HG03558 (cell line): Measurements from ENCODE around the gene DDIT4.
"Not testable (repeated sequence)": the region's sequence is repeated elsewhere in the genome, so short reads cannot be mapped to it uniquely, and the experiment has no call there.

Experiments used
- ATAC-seq: cut with Tn5 transposase; IDR thresholded peaks from one replicate; pipeline ENCODE4 v1.9.1; 2021; ENCODE audit warnings: moderate number of reproducible peaks; ENCODE audit not compliant: unreplicated experiment; ENCODE audit errors: extremely low read depth

DDIT4 gene

DNA sequence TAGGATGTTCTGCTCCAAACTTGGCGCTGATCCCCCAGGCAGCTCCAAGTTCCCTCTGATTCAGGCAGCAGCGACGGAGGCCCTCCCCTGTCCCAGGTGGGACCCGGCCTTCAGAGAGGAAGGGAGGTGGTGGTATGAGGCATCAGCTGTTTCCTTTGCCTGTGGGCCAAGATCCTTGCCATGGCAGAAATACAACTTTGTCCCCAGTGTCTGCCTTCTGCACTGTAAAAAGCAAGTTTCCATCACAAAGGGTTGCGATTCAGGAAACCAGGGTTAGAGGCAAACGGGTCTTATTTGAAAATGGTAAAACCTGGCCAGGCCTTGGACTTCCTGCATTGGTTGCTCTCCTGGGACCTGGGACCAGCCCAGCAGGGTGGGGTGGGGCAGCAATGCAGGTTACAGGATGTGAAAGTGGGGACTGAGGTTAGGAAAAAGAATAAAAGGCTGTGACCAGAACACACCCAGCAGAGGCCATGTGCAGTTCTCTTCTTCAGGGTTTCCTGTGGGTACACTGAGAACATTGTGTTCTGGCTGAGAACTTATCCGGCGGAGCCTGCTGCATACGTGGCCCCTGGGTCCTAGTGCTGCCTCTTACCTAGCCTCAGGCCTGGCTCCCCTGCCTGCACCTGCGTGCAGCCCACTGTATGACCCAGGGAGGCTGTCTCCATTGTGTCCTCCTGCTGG lies 25.1 kb upstream of the DDIT4 start:
- ATAC-seq = peak; percentile 58

DNA sequence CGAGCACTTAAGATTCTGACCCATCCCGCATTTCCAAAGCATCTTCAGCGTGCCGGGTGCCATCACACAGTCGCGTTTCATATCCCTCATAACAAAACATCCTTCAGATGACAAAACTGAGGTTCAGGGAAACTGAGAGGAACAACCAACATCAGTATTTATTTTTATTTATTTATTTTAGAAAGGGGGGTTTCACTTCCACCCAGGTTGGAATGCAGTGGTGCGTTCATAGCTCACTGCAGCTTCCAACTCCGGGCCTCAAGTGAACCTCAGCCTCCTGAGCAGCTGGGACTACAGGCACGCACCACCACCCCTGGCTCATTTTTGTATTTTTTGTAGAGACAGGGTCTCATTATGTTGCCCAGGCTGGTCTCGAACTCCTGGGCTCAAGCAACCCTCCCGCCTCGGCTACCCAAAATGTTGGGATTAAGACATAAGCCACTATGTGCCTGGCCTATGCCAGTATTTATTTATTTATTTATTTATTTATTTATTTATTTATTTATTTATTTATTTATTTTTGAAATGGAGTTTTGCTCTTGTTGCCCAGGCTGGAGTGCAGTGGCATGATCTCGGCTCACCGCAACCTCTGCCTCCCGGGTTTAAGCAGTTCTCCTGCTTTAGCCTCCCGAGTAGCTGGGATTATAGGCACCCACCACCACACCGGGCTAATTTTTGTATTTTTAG lies 24.4 kb upstream of the DDIT4 start:
- not testable (repeated sequence) for ATAC-seq

DNA sequence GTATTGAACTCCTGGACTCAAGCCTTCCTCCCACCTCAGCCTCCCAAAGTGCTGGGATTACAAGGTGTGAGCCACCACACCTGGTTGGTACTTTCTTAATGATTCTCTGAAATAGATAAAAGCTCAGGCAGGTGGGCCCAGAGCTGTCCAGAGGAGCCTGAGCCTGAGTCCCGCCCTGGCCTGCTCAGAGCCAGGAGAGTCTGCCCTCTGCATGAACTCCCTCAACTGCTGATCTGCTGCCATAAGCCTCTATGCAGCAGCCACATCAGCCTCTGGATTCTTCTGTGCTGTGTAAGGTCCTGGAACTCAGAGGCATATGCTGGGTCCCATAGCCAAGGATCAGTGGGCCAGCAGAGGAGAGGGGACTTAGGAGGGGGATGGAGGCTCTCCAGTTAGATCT lies 23.1 kb upstream of the DDIT4 start:
- ATAC-seq = no peak

DNA sequence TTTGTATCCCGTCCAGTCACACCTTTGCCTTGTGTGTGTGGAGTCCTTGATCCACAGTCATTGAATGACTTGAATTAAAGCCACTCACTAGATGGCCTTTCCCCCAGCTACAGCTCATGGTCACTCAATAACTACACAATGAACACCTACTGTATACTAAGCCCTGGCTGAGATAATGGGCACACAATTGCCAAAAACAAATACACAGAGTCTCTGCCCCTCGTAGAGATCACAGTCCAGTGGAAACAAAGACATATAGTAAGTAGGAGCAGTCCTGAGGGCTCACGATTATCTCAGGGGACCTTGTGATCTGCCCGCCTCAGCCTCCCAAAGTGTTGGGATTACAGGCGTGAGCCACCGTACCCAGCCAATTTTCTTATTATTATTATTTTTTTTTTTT lies 22.1 kb upstream of the DDIT4 start:
- ATAC-seq = no peak

DNA sequence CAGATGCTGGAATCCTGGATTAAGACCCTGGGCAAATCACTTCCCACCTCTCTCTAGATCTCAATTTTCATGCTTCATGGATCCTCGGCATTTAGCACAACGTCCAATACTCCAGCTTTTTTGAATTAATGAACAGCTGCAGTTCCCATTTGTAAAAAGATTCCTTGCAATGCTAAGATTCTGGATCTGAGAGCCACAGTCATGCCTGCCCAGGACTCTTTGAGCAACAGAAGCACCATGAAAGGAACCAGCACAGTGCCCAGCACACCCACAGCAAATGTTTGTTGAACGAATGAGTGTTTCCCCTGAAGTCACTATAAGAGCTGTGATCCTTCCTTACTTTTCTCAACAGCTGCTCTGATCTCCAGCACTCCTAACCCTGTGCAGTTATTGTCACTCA lies 20.8 kb upstream of the DDIT4 start:
- ATAC-seq = no peak

DNA sequence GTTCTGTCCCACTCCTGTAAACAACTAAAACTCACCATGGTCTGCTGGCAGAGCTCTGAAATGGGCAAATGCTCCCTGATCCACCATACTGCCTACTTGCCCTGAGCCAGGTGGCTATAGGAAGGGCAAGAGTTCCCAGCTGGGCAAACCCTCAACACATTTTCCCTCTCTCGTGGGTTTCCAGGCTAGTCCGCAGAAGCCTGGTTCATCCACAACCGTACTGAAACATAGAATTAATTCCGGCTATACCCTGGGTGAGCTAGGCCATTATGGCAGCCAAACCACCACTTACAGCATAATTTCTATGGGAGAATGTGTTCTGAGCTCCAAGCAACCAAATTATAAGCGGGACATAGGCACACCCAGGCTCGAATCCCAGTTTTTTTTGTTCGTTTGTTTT lies 20.1 kb upstream of the DDIT4 start:
- ATAC-seq = no peak

DNA sequence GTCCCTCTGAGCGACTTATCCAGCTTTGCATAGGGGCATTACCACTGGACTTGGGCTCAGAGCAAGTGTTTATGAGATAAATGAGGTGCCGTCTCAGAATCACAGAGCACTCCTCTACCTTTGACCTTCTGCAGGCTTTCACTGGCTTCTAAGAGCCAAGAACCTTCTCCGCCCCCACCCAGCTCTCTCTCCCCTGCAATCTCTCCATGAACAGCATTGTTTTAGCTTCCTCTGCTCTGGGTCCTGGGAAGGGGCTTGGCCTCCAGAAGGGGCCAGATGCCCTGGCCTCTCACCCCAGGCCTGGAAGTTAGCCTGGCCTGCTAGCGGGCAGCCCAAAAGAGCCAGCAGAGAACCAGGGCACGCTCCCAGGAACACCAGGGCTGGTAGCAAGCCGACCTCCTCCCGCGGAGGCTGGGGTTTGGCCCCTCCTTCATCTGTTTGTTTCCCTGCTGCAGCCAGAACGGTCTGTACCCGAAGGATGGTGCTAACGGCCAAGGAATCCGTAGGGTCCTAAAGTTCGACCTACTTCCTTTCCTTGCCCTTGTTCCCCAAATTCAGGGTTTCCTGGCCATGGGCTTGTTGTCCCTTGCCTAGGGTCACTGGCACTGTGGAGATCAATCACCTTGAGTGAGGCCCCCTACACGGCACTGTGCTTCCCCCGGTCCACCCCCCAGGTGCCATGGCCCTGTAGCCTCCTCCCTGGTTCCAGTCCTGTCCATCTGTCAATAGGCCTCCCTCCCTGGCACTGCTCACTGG lies 18.7 kb upstream of the DDIT4 start:
- no peak for ATAC-seq

DNA sequence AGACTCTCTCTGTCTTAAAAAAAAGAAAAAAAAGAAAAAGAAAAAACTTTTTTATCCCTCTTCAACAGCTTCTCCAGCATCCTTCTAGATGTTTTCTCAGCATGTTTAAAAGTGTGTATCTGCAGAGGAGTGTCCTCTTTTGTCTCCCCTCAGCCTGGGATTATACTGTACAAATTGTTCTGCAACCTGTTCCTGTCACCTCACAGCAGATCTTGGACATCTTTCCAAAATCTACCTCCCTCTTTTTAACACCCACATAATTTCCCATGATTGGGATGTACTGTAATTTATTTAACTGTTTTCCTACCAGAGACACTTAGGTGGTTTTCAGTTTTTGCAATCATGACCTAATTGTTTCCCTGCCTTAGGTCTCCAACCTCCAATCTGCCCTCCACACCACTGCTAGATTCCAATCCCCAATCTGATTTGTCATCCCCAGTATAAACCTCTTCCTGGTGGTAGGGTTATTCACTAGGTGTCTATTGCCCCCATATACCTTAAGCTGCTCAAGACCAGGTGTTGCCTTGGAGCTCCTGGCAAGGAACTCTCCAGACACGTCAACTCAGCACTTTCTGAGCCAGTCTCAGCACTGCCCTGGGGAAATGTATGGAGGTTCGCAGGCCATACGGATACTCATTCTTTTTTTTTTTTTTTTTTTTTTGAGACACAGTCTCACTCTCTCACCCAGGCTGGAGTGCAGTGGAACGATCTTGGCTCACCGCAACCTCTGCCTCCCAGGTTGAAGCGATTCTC lies 17.6 kb upstream of the DDIT4 start:
- ATAC-seq = no peak

DNA sequence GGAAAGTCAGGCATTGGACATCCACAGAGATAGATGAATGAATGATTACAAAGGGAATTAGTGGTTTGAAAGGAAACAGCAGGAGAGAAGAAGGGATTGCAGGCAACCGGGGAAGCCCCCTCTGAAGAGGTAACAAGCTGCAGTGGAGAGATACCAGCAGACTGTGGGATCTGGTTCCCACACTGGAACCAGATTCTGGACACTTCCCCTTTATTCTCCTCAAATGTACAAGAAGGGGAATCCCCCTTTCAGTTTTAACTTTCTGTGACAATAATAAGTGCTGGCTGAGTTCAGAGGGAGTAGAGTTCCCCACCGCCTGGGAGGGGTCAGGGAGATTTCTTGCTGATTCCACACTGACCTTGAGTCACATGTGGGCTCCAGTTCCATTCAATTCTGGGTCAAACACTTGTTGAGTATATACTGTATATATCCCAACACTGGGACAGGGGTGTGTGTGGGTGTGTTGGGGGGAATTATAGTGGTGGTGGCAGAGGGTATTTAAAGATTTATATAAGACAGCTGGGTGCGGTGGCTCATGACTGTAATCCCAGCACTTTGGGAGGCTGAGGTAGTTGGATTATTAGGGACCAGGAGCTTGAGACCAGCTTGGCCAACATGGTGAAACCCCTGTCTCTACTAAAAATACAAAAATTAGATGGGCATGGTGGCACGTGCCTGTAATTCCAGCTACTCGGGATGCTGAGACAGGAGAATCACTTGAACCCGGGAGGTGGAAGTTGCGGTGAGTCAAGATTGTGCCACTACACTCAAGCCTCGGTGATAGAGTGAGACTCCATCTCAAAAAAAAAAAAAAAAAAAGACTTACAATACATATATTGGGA lies 16.5 kb upstream of the DDIT4 start:
- ATAC-seq = no peak

DNA sequence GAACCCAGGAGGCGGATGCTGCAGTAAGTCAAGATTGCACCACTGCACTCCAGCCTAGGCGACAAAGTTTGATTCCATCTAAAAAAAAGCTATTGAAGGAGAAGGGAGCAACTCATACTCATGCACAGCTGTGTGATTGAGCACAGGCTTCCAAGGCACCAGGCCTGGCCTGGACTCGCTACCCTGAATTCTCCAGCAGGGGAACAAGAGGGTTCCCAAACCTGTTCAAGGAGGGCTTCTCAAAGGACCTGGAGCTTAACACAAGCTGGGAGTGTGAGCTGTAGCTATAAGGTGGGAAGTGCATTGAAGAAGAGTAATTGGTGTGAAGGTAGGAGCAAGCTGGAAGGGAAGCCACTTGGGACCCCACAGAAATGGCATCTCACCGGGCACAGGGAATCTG lies 15.1 kb upstream of the DDIT4 start:
- no peak for ATAC-seq

DNA sequence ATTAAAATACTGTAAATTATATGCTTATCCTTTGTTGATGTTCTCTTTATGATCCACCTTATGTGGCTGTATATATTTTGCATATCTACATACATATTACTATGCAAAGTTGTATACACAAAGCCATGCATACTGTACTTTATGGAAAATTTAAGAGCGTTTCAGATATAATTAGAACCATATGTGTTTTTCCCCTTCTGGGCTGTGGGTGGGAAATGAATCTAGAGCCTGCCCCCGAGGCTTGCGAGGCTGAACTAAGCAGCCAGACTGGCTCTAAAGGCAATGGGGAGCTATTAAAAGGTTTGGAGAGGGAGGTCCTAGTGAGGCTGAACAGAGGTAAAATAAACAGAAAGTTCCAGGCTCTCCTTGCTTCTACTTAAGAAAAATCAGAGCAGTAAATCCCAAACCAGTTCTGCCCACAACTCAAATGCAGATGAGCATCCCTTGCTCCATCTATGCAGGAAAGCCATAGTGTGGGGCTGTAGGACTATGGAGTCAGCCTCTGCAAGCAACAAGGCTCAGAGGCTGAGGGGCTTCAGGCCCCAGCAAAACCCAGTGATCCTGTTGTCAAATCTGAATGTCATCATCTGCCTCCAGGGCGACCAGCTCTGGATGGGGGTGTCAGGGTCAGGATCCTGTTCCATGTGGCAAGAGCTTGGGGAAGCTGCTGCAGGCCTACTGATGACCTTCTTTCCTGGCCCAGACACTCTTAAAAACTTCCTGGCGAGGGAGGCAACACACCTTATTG lies 14.1 kb upstream of the DDIT4 start:
- ATAC-seq = no peak

DNA sequence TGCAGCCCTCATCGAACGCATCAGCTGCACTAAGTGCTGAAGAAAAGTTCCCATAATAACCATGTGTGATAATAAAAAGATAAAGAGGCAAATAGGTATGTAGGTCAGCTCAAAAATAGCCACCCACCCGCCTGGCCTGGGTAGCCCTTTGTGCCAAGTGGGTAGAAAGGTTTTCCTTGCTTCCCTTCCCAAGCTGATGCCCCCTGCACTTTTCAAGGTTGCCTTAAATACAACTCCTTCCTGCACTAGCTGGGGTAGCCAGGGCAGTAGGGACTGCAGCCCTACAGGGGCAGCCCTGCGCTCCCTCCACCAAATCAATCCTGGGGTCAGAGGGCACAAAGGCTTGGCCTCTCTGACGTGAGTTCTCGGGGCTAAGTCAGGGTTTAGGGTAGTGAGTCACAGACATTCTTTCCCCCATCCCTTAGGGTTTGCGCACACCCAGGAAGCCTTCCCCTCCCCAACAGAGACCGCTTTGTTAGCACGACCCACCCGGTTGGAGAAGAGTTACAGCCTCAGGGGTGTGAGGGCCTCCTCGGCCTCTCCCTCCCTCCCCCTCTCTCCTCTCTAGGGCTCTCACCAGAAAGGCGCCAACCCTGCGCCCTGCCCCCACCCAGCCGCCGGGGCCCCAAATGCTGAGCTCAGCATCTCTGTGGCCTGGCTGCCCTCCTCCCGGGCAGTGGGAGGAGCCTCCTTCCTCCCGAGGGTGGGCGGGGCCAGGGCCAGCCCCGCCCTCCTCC lies 13.3 kb upstream of the DDIT4 start:
- peak; percentile 21 for ATAC-seq

DNA sequence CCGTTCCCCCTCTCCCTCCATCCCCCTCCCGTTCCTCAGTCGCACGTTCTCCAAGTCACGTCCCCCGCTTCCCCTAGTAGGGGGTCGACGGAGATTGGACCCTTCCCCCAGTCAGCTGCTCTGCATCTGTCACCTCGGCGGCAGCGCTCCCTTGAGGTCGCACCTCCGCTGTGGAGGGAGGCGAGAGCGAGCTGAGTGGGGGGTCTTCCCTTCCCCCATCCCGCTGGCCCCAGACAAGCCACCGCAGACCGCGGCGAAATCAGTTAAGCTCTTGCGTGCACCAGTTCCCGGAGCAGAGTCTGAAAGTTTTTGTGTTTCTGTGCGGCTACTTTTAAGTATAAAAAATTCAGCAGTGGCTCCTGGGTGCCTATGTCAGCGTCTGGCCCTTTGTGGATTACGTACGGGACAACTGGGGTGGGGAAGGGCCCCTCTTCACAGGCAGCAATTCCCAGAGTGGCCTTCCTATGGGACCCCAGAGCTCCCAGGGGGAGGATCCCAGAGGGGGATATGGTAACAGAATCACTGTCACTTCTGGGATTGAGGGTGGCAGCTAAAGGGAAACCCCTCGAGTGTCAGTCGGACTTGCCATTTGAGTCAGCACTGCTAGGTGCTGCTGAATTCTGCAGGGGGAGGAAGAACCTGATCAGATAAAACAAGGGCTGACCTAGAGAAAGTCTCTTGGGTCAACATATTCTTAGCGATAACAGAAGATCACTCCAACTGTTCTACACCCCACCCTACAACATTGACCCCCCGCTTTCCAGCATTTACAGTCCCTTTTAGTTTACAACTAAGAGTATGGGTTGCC lies 12.5 kb upstream of the DDIT4 start:
- ATAC-seq = peak; percentile 41

DNA sequence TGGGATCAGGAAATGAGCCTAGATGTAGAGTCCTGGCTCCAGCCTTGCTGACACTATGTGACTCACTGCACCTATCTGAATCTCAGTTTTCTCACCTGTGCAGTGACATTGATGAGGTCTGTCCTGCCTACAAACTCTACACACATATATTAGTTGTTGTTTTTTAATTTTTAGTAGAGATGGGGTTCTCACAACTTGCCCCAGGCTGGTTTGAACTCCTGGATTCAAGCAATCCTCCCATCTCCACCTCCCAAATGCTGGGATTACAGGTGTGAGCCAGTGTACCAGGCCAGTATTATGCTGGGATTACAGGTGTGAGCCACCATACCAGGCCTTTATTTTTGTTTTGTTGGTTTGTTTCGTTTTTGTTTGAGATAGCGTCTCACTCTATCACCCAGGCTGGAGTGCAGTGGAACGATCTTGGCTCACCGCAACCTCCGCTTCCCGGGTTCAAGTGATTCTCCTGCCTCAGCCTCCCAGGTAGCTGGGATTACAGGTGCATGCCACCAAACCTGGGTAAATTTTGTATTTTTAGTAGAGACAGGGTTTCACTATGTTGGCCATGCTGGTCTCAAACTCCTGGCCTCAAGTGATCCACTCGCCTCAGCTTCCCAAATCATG lies 11.8 kb upstream of the DDIT4 start:
- no peak for ATAC-seq

DNA sequence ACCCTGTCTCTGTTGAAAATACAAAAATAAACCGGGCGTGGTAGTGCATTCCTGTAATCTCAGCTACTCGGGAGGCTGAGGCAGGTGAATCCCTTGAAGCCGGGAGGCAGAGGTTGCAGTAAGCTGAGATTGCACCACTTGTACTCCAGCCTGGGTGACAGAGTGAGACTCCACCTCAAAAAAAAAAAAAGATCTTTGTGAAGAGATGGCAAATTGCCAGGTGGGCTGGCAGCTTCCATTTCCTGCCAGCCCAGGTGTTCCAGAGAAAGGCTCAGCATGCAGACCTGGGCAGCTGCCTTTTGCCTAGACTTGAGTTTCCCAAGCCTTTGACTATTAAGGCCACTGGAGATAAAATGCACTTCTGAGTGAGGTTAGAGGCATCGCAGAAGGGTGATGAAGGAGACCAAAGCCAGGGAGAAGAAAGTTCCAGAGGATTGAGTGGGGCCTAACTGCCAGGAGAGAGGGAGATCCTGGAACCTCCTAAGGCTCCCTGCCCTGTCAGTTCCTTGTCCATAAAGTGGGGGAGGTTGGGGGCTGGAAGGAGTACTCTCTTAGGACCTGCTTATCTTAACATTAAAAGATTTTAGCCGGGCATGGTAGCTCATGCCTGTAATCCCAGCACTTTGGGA lies 10.0 kb upstream of the DDIT4 start:
- ATAC-seq = no peak

DNA sequence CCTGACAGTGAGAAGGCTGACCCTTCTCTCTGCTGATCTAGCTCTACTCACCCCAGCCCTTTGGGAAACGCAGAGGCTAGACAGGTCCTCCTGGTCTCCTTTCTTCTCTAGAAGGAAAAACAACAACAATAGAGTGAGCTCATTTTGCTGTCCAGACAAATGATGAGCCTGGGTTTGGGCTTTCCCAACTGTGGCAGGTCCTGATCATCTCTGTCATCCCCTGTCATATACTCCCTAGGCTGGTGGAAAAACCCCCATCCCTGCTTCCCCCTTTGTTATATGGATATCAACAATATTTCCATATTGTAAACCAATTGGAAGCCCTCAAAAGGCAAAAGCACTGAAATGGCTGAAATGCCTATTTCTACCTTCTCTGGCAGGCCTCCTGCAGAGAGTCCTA lies 9.2 kb upstream of the DDIT4 start:
- no peak for ATAC-seq

DNA sequence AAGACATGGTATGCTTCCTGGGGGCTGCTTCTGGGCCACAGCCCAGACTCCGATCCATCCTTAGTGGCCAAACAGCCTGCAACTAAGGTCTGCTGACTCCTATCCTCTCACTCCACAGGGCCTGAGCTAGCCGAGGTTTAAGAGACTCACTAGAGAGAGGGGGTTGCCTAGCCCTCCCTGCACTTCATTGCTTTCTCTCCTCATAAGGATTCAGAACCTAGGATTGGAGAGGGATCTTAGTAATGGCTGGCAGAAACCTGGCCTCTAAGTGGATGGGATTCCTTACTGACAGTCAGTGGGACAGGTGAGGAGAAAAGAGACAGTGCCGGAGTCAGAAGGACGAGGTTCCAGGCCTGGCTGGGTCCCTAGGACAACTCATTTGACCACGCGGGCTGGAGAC lies 8.2 kb upstream of the DDIT4 start:
- ATAC-seq = no peak
